Stimulated activated CD4-positive, alpha-beta T cell treated with anti-CD3 and anti-CD28 coated beads, Interleukin-2, amount 100 ng/mL, for 4 hours (primary cell): ENCODE results near the gene IL21.
A peak's percentile ranks its signal among the peaks of the same experiment; 100 is the strongest.

ENCODE experiments used
- DNase-seq: peaks from one replicate; pipeline ENCODE4 v3.0.0-alpha.2; 2020; ENCODE audit warnings: low read depth

The IL21 gene

DNA sequence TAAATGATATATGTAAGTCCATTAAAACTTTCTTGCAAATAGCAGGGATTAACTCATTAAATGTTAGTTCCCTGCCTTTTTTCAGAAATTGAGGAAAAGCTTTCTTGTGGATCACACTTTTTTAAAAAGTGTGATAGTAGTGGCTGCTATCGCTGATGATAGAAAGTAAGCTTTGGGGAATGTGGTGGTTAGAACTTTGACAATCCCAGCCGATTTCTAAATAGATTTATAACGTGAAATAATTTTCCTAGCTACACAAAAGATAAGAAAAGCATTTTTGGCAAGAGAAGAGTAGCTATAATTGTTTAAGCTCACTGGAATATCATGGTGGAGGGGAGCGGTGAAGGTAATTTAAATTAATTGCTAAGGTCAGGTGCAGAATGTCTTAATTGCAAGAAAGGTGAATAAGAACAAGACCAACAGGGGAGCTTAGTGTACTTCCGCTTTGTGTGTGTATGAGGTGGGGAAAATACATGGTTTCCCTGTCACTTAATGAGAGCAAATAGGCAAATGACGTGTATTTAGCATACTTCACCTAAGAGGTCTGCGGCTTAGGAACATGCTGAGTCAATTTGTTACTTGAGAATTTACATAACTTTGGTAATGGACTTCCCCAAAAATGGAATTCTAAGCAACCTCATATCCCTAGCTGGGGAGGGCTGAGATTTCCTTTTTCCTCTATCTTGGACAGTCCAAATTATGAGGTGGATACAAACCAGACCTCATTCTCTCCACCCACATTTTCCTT, 11.7 kb upstream of the IL21 start:
- no peak for DNase-seq

DNA sequence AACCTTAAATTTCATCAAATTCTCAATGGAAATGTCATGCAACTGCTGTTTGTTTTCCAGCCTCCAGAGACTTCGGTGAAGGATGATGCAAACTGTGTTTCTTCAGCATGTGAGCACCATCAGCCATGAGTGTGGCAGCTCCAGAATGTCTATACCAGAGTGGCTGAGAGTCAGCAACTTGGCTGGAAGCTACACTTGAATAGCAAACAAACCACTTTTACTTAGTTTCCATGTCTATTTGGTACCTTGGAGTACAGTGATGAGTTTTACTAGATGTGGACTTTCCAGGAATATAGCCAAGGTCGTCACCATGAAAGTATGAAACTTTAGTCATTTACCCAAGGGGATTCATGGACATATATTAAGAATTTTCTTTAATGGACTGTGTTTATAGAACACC, 4.3 kb upstream of the IL21 start:
- no peak for DNase-seq

DNA sequence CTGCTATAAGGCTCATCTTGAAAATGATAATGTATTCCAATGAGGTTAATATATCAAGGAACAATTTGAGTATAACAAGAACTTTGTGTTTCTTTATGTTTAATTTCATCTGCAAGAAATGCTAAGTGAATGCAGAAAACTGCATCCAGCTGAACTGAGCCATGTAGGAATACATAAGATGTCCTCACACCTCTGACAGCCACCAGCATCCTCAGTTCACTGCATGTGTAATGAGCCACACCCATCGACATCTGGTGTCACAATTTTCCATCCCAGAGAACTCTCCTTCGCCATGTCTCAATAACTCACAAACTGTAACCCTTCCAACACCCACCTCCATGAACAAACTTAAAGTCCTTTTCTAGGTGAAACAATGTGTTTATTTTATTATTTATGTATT, 3.3 kb upstream of the IL21 start:
- DNase-seq: no peak

DNA sequence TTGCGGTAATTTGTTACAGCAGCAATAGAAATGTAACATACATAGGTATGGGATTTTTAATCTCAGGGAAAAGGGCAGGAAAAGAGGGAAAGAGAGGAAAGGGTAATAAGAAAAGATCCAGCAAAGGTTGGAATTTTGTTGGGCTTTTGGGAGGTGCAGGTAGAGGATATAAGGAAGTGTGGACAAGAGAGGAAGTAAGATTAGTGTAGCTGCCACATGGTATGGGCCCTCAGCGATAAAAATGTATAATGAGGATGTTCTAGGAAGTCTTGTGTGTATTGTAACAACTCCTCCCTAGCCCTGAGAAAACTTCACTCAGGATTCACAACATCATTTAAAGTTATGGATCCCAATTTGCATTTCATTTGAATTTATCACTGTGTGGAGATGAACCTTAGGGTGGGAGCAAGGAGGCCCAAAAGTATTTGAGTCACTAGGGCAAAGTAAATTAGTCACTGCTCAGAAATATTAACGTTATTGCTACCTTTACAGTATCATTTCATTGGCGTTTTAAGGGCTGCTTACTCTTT, 2.8 kb upstream of the IL21 start:
- no peak for DNase-seq

DNA sequence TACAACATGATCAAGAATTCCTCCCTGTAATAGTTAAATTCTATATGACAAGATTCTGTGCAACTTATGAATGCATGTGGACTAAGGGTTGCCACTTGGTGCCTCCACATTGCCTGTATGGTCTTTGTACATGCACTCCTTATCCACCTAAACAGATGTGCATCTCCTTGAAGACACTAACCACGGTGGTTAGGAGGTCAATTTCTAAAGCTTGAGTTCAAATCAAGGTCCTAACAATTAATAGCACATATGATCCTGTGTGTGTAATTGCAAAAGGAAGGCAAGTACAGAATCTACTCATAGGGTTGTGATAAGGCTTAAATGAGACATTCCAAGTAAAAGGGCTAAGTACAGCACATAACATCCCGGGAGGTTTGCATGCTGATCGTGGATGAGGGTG, 1.5 kb upstream of the IL21 start:
- DNase-seq: no peak

DNA sequence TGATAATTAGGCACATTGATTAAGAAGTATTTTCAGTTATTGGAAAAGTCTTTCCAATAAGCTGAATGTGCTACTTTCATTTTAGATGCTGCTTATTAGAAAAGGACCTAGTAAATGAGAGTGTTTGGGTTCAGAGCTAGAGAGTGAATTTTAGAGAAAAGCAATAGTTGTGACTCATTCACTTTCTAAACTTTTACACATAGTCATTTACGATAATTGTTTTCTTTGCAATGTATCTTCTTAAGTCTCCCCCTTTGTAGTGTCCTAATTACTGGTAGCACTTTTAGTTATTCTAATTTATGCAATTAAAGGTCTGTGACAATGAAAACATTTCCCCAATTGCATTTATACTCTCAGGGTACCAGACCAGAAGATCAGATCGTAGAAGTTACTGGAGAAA, 1.3 kb downstream of the IL21 start:
- no peak for DNase-seq

DNA sequence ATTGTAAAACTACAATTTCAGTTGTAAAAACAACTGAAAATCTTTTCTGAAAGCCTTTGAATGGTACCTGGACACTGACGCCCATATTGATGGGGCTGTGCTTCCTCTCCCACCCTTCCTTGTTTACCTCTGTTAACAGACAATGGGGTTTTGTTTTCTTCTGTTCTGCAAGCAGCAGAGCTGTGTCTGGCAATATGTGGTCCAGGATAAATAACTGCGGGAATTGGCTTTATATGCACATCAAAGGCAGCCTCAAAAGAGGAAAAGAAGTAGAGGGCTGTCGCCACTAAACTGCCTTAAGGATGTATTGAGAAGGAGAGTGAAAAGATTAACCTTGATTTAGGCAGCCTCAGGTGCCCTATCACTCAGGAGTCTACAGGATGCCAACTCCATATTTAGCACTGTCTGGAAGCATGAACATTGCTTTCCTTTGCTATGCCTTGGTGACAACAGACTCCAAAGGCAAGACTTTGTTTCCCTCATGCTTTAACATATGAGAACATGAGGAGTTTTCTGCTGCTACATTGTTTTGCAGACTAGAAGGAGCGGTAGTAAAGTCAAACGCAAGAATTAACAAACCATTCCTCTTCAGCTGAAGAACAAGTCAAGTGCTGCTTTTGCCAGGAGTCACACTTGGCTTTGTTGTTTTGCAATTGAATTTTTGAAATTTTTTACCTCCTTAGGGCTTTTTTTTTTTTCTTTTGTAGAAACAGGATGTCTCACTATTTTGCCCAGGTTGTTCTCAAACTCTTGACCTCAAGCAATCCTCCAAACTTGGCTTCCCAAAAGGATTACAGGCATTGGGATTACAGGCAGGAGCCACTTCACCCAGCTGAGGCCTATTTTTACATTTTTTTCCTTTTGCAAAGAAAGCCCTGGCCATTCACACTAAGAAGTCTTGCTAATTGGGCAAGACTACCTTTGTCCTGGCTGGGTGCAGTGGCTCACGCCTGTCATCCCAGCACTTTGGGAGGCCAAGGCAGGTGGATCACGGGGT, 3.0 kb downstream of the IL21 start:
- DNase-seq: no peak

DNA sequence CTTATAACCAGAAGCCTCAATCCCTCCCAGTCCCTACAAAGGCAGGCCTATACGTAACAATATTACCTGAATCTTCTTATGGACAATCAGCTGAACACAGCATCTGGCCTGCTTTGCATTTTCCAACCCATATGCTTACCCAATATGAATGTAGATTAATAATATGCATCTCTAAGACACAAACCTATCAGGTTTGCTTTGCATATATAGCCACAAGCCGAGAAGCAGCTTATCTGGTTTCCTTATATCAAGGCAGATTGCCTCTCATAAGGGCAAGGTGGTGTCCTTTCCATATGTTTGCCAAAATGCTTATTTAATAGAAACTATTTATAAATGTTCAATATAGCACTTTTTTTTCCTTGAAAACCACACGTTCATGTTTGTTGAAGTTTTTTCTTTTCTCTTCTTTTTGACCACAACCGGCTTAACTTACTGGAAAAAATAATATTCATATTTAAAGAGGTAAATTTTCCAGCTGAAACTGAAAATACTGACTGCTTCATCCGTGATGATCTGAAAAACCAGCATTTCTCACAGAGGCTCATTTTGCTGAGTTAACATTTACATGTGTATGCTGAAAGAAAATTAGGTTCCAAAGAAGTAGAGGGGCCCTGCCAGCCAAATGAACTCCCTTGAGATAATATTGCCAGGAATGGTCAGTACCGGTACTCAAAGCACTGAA, 3.8 kb downstream of the IL21 start:
- no peak for DNase-seq

DNA sequence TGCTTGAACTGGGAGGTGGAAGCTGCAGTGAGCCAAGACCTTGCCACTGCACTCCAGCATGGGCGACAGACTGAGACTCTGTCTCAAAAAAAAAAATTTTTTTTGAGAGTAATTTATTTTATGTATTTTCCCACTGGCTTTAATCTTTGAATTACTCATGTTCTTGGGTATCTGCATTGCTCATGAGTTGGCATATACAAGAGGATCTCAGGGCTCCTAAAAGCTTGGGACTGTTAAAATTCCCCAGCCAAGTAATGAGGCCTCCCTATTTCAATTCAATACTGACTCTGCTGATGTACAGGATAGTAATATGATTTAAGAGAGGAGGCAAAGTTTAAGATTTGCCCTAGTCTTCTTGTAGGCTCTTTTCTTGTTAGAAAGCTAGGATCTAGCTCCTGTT, 6.2 kb downstream of the IL21 start:
- no peak for DNase-seq

DNA sequence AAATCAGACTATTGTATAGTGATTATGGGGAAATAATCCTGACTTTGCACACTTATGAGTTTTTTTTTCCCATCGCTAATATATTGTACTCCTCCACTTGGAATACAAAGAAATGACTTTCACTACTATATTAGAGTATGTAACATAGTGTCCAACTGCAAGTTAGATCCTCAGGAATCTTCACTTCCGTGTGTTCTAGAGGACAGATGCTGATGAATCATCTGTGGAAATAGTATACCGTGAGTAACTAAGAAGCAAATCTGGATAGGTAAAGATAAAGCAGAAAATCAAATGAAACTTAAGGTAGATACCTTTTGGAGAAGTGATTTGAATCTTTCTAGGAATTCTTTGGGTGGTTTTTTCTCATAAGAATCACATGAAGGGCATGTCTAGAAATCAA, 8.3 kb downstream of the IL21 start:
- DNase-seq: no peak

DNA sequence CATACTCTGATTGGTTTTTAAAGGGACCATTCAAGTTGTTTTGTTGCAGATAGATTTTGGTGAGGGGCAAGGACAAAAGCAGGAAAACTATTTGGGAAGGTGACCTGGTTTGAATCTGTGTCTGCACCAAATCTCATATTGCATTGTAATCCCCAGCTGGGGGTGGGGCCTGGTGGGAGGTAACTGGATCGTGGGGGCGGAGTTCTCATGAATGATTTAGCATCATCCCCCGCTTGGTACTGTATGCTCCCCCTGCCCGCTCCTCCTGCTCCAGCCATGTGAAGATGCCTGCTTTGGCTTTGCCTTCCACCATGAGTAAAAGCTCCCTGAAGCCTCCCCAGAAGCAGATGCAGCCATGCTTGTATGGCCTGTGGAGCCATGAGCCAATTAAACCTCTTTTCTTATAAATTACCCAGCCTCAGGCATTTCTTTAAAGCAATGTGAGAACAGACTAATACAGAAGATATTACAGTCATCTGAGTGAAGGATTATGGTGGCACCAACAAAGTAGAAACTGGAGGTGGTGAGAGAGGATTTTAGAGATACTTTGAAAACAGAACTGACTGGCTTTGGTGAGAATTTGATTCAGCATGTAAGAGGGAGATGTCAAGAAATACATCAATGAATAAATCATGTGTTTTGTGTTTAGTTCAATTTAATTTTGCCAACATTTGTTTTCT, 14.4 kb downstream of the IL21 start:
- DNase-seq: no peak

DNA sequence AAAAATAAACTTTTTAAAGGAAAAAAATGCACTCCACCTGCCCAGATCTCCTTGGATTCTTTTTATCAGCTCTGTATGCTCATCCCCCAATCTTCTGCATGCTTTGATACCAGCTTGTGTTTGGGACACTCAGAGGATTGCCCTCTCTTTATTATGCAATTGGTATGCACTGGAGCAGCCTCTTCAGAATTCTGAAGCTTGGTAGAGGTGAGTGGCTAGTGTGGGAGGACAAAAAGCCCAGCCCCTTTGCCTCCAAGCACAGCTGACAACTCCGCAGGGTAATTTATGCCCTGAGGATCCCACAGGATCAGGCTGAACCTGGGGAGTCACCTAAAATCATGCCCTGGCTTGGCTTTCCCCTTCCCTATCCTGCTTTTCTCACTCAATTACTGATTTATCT, 16.7 kb downstream of the IL21 start:
- DNase-seq: no peak

DNA sequence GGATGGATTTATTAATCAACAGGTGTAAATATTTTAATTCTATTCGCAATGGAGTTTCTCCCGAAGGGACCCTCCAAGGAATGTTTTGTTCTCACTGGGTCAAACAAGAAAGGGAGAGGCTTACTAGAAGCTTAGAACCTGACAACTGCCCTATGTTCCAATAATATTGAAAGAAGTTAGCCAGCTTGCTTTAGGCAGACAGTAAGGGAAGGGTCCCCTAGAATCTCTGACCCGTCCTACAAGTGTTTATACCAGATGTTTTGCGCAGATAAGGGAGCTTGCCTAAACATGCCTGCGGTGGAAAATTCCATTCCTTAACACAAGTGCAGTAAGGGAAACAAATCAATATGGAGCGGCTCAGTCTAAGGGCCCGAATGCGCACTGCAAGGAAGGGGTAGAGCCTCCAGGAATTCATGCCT, 17.7 kb downstream of the IL21 start:
- no peak for DNase-seq

DNA sequence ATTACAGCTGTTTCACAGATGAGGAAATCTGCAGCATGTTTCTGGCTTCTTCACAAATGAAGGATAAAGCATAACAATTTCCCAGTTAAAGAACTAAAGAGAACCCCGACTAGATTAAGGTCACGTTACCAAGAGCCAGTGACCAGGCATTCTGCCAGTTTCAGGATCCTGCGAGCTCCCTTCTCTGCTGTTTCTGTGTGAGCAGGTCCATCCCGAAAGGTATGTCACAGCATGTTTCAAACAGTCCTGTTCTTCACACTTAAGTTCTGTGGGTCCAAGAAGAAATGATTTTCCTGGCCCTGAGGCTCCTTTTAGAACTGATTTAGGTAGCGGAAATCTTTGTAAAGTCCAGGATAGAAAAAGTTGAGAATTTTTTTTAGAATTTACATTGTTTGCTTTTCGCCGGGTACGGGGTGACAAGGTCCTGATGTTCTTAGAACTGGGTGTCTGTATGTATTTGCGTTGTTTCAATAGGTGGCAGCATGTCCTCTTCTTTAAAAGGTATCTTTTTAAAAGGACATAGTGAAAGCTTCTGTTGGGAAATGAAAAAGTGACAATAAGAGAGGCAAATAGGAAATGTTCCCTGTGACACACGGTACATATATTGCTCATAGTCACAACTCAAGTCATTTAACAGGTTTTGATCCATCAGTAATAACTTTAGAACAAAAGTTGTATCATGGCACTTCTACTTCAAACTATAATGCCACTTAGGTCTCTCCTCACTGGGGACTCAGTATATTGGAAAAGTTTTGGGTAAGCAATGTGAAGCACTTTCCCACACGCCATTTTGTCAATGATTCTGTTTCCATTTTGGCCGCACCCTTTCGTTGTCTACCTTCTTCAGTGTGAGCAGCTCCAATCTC, 18.4 kb downstream of the IL21 start:
- DNase-seq: no peak

DNA sequence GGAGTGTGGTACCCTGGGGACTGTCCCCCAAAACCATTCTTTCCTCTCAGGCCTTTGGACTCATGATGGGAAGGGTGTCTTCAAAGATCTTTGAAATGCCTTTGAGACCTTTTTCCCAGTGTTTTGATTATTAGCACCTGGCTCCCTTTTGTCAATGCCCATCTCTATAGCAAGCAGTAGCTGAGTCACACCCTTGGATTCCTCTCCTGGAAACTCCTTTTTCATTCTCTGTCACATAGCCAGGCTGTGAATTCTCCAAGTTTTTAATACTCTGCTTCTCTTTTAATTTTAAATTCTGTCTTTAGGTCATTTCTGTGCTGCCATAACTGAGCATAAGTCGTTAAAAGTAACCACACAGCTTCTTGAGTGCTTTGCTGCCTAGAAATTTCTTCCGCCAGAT, 29.7 kb downstream of the IL21 start:
- no peak for DNase-seq

DNA sequence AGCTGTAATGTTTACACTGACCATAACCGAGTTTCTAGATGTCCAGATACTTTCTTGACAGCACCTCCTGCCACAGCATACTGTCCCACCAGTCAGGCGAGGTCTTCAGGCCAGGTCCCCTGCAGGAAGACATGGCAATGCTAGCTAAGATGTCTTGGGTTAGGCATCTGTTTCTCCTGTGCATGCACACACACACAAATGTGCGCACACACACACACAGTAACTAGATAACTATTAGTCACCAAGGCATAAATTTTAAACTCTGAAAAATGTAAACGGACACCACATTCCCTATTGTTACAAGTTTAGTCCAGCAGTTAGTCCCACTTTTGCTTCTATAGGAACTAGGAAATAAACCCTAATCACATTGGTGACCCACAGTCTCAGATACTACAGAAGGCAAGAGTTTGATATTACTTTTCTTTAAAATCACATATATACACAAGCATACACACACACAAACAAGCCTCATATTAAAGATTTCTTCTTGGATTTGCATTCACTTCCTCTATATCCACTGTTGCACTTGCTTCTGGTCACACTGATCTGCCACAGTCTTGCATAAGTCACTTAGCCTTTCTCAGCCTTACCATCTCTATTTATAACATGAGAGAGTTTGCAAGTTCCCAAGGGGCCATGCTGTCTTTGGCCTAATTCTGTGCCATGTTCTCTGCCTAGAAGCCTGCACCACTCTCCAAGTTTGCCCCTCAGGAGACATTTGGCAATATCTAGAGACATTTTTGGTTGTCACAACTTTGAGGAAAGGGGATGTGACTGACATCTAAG, 32.2 kb downstream of the IL21 start:
- DNase-seq: no peak

DNA sequence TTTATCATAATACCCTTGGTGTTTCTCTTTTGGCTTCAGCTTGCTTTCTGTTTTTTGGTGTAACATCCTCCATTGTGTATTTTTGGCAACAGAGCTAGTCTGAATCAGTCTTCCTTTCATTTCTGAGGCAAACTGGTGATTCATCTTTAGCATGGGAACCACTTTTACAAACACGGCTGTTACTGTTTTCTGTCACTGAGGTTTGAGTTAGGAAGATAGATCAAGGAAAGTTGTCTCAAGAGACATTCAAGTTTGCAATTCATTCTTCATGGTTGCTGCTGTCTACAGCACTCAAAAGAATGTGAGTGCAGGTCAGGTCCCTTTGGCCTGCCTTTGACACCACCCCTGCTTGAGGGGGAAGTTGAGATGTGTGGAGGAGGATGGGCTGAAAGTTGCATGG, 36.3 kb downstream of the IL21 start:
- no peak for DNase-seq

DNA sequence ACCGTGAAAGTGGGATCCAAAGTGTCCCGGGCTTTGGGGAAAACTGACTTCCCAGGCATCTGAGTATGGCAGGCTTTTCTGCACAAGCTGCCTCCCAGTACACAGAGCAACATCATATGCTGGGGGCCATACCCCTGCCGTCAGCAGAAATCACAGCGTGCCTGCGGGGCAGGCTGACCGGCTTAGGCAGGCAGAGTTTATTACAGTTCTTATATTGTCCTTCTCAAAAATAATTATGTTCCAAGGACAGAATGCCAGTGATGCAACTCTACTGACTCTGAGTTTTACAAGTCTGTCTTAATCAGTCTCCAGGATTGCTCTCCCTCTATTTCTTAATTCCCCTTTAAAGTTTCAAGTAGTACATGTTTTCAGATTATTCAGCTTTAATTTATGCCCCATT, 37.0 kb downstream of the IL21 start:
- DNase-seq: no peak

DNA sequence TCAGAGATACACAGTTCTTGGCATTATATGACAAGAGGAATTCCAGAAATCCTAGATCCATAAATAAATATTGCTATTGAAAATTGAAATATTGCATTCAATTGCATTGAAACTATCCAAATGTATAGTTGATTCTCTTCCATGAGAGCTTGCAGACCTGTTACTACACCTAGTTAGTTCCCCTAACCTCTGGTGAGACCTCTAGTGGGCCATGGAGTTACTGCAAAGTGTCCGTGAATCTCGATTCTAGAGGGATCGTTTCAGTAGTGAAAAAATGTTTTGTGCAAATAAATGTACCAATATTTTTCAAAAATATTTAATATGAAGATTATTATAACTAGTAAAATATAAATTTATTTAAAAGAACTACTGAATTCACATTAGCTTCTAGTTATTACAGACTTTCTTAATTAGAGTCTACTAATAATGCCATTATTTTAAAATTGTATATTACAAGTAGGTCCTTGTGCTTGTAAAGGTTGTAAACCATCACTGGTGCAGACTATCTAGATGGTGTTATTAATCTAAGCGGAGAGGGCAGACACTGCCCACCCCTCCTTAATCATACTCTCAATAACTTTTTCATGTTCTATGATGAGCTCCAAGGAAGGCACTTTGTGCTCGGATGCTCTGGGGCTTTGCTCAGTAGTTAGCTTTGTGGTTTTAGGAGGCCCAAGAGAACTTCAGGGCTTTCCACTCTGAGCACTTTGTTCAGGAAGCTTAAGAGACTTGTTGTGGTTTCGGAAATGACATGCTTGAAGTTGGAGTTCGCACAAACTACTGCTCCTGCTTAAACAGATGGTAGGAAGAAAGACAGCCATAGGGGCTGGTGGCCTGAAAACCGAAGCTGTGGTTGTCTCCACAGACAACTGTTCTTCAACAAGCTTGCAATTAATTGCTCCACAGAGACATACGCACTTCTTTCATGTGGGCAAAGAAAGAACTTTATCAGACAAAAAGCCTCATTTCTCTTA, 42.8 kb downstream of the IL21 start:
- peak; percentile 56 for DNase-seq
